Subcutaneous adipose tissue (tissue), 4 donors: ENCODE results near the gene RUFY3. TPM values are rescaled to one million over a fixed set of nuclear protein-coding genes. Genes with fewer than 3 reads are reported as not detected.

ENCODE experiments used
- total RNA-seq, 4 donors: library from RNA; depleted of rRNA; stranded (reverse); fragments of >200 nt; gene quantifications; one replicate each; pipeline ENCODE4 v1.1.0, GENCODE V29; 2016
- TF ChIP-seq, protein P1 (sequence below): fragments of 450-650 bp; IDR thresholded peaks from one replicate; pipeline ENCODE4 v1.5.1; 2016; ENCODE audit warnings: low read depth, mild to moderate bottlenecking, control low read depth, antibody characterized with exemption, moderate library complexity

The RUFY3 gene
- total RNA-seq, 4 donors from 2014 or later = 47.1 to 75.3 (median 58.6) TPM

DNA sequence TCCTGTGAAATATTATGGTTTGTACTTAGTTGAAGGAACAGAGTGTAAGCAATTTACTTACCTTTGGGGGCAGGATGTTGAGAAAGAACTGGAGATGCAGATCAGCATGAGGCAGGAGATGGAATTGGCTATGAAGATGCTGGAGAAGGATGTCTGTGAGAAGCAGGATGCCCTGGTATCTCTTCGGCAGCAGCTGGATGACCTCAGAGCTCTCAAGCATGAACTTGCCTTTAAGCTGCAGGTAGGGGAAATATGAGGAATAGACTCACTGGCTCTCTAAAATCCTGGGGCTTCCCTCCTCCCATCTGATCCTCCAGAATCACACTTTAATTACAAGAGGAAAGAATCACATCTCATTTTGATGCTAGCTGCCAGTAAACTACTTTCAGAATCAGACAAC lies 67.0 kb downstream of the RUFY3 start:
- TF ChIP-seq, protein P1, sequence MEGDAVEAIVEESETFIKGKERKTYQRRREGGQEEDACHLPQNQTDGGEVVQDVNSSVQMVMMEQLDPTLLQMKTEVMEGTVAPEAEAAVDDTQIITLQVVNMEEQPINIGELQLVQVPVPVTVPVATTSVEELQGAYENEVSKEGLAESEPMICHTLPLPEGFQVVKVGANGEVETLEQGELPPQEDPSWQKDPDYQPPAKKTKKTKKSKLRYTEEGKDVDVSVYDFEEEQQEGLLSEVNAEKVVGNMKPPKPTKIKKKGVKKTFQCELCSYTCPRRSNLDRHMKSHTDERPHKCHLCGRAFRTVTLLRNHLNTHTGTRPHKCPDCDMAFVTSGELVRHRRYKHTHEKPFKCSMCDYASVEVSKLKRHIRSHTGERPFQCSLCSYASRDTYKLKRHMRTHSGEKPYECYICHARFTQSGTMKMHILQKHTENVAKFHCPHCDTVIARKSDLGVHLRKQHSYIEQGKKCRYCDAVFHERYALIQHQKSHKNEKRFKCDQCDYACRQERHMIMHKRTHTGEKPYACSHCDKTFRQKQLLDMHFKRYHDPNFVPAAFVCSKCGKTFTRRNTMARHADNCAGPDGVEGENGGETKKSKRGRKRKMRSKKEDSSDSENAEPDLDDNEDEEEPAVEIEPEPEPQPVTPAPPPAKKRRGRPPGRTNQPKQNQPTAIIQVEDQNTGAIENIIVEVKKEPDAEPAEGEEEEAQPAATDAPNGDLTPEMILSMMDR = no peak

DNA sequence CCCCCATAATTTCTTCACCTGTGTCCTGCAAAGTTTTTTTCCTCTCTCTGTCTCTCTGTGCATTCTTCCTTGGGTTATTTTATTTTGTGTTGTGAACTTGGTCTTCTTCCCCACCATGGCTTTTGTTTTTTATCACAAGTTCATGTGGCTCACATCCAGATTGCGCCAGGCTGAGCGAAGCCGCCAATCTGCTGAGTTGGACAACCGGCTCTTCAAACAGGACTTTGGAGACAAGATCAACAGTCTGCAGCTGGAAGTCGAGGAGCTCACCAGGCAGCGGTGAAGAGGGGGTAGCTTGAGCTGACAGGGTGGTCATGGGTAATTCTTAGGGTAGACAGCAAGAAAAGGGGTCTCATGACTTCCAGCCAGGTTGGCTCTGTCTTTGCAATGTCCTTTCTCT lies 71.9 kb downstream of the RUFY3 start:
- TF ChIP-seq, protein P1 = no peak

DNA sequence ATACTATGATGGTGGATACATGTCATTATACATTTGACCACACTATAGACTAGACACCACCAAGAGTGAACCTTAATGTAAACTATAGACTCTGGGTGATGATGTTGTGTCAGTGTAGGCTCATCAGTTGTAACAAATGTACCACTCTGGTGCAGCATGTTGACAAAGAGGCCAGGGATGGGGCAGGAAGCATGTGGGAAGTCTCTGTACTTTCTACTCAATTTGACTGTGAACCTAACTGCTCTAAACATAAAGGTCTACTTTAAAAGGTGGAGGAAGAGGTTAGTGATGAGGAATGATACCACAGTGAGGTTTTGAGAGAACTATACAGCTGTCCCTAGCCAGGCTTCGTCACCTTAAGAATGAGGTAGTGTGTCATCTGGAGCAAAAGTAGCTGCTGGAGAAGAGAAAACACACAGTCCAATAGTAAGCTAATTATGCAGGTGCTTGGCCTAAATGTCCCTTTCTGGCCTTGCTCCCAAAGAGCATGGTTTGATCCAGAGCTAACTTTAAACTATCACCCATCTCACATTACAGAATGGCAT lies 79.6 kb downstream of the RUFY3 start:
- TF ChIP-seq, protein P1 = no peak

DNA sequence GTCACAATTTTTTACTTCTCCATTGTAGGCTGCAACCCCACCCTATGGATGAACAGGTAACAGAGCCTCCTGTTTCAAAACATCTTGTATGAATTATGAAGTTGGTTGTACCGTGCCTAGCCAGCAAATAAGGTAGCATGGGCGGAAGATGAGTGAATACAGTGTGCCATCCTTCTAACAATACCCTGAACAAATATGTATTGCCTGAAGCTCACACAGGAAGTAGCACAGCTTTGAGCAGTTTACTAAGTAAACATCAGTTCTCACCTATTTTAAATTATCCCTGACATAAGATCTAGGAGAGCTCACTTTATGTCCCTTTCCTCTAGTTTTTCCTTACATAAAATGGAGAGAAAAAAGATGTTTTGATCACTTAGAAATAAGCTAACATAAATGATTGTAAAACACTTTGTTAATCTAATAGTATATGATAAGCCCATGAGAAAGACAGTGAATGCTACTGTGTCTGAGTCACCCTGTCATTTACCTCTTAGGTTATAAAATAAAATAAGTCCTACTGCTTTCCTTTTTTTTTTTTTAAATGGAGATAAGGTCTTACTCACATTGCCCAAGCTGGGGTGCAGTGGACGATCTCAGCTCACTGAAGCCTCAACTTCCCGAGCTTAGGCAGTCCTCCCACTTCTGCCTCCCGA lies 81.3 kb downstream of the RUFY3 start:
- TF ChIP-seq, protein P1 = no peak

DNA sequence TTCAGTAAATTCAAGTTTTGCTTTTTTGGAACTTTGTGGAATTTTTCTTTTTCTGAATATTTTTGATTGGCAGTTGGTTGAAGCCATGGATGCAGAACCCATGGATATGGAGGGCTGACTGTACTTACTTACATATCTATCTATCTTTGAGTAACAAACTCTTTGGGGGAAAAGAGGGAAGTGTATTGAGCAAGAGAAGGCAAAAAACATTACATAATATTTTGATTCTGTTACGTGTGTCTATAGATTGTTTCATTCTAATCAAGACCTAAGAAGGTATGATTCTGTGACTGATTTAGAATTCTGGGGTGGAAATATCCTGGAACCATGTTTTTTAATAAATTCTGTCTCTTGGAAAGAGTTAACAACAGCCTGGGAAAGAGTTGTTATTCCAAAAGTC lies 86.4 kb downstream of the RUFY3 start:
- TF ChIP-seq, protein P1 = no peak

DNA sequence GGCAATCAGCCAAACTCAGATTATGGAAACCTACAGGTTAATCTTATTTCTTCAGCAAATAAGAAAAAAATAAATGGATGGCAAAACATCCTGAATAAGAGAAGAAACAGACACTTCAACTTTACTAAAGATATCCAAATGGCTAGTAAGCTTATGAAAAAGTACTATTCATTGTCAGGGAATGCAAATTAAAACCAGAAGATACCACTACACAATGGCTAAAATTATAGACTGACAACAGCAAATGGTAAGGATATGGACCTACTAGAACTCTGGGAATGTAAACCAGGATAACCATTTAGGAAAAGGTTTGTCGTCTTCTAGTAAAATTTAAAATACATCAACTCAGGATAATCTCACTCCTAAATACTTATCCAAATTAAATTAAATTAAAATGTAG lies 93.6 kb downstream of the RUFY3 start:
- TF ChIP-seq, protein P1 = no peak

DNA sequence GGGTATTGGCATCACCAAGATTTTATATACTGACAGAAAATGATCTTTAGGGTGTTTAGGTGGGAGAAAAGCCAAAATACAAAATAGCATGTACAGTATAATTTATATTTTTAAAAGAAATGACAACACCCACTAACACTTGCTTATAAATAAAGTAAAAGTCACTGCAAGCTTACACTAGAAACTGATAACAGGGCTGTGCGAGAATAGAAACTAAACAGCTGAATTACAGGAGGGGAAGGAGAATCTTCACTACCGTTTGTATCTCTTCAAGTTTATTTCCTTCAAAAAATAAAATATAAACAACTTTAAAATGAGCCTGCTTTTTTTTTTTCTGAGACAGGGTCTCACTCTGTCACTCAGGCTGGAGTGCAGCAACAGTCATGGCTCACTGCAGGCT lies 95.1 kb downstream of the RUFY3 start:
- TF ChIP-seq, protein P1 = no peak
